BJ (cell line): ENCODE measurements around the gene UBAC2. TPM values are rescaled to one million over a fixed set of nuclear protein-coding genes. Genes with fewer than 3 reads are reported as not detected.
"Not testable (repeated sequence)": the region's sequence is repeated elsewhere in the genome, so short reads cannot be mapped to it uniquely, and the experiment has no call there.

ENCODE experiments used
- CTCF ChIA-PET: fragments of 350-600 bp; formaldehyde crosslinking; extraction: SDS; loops from one replicate; lab custom pipeline; 2021; ENCODE audit warnings: antibody characterized with exemption, inconsistent platforms; lab: Yijun Ruan, JAX
- POLR2A ChIA-PET: fragments of 300-600 bp; sonication (Branson Sonifier 250); formaldehyde crosslinking; extraction: SDS; loops from one replicate; lab custom pipeline; 2021; ENCODE audit warnings: antibody characterized with exemption; lab: Charles Lee
- DNase-seq: peaks from one replicate; pipeline ENCODE4 v3.0.0-alpha.2; 2011; ENCODE audit warnings: low read depth
- H3K27me3 ChIP-seq: 2 replicates; pipeline ENCODE4 v1.6.0; 2011; ENCODE audit warnings: low read length; ENCODE audit not compliant: control insufficient read depth, insufficient read depth
- H3K36me3 ChIP-seq: 2 replicates; pipeline ENCODE4 v1.5.1; 2011; ENCODE audit warnings: low read length; ENCODE audit not compliant: control insufficient read depth, insufficient read depth
- H3K4me3 ChIP-seq: 2 replicates; pipeline ENCODE4 v1.5.1; 2011; ENCODE audit warnings: low read depth, mild to moderate bottlenecking, control low read depth, low read length
- CTCF ChIP-seq: IDR thresholded peaks from 2 replicates; pipeline ENCODE4 v1.5.1; 2011; ENCODE audit warnings: low read depth, mild to moderate bottlenecking, control low read depth, inconsistent platforms, low read length, moderate library complexity; ENCODE audit not compliant: insufficient read depth
- polyA plus RNA-seq: library from polyadenylated mRNA; depleted of rRNA; stranded (reverse); fragments of >200 nt; gene quantifications from 2 replicates; pipeline ENCODE4 v1.2.3, GENCODE V29; 2011

UBAC2 gene
- polyA plus RNA-seq, 1 experiment: 84.7 TPM

GRCh38 chr13:99237981-99238662 is 37.5 kb downstream of the UBAC2 start:
- DNase-seq: no peak
- no peak overlapping the region for H3K4me3 ChIP-seq
- H3K36me3 ChIP-seq: peaks cover 5% of the 10 kb centered on the region; the same call in 1 of the 2 replicates
- H3K27me3 ChIP-seq: no peaks in the 10 kb centered on the region
- TF ChIP-seq CTCF: no peak
- POLR2A ChIA-PET: no interaction called here
- CTCF ChIA-PET: no interaction called here

GRCh38 chr13:99246100-99246499 is 45.4 kb downstream of the UBAC2 start:
- no peak for DNase-seq
- Histone ChIP-seq H3K36me3 (no peaks in the 10 kb centered on the region), H3K4me3 (no peak overlapping the region), H3K27me3 (no peaks in the 10 kb centered on the region)
- ChIA-PET POLR2A (no interaction called here), CTCF (no interaction called here)
- TF ChIP-seq CTCF: no peak

- CTCF ChIA-PET: interaction anchor here (0.7 kb wide), 2 partner anchors 45 to 46 kb away, joined by 3 read pairs; no protein-coding TSS in a partner anchor
- H3K27me3 ChIP-seq, H3K36me3 ChIP-seq, H3K4me3 ChIP-seq, DNase-seq, POLR2A ChIA-PET: not testable (repeated sequence)
These were observed 48.5 kb downstream of the UBAC2 start for GRCh38 chr13:99249178-99249577.

GRCh38 chr13:99249606-99250005 is 49.0 kb downstream of the UBAC2 start:
- CTCF ChIA-PET: interaction anchor here (0.7 kb wide), 2 partner anchors 45 to 46 kb away, joined by 3 read pairs; no protein-coding TSS in a partner anchor
- POLR2A ChIA-PET: not testable (repeated sequence)

GRCh38 chr13:99250982-99251825 is 50.5 kb downstream of the UBAC2 start:
- Histone ChIP-seq H3K4me3 (no peak overlapping the region), H3K36me3 (peaks cover 1% of the 10 kb centered on the region; the same call in 1 of the 2 replicates), H3K27me3 (no peaks in the 10 kb centered on the region)
- TF ChIP-seq CTCF: no peak
- DNase-seq: no peak
- CTCF ChIA-PET: interaction anchor here (0.7 to 2.0 kb wide), 3 partner anchors 15 to 185 kb away, joined by 4 read pairs; no protein-coding TSS in a partner anchor
- POLR2A ChIA-PET: no interaction called here

More at GRCh38 chr13:99249606-99250005, 49.0 kb downstream of the UBAC2 start:
- not testable (repeated sequence) for H3K36me3 ChIP-seq, DNase-seq, H3K4me3 ChIP-seq, H3K27me3 ChIP-seq

- H3K27me3 ChIP-seq: no peaks in the 10 kb centered on the region
- no peak for DNase-seq
- ChIA-PET CTCF (interaction anchor here (0.7 to 2.0 kb wide), 3 partner anchors 14 to 185 kb away, joined by 4 read pairs; no protein-coding TSS in a partner anchor), POLR2A (no interaction called here)
- no peak overlapping the region for H3K4me3 ChIP-seq
- H3K36me3 ChIP-seq: peaks cover 1% of the 10 kb centered on the region; the same call in 1 of the 2 replicates
- no peak for TF ChIP-seq CTCF
These were observed 51.3 kb downstream of the UBAC2 start for GRCh38 chr13:99251921-99252320.
